HCT116 (cell line): ENCODE measurements around the gene MAGEA9.

Experiments
- CTCF ChIP-seq, 3 experiments: fragments of 200-600 bp in 1 of 3; sonication (generic) in 1 of 3; IDR thresholded peaks in 2 of 3; conservative IDR thresholded peaks in 1 of 3; 2 replicates each; pipeline ENCODE4 v1.5.1; 2012 to 2017; ENCODE audit warnings: low read depth in 2 of 3, low read length in 2 of 3, antibody characterized with exemption in 1 of 3, borderline replicate concordance in 1 of 3, control low read depth in 1 of 3, mild to moderate bottlenecking in 1 of 3, mixed read lengths in 1 of 3, mixed run types in 1 of 3, moderate library complexity in 1 of 3; ENCODE audit not compliant: insufficient read depth in 1 of 3
- EGR1 ChIP-seq: IDR thresholded peaks from 2 replicates; pipeline ENCODE4 v1.6.1; 2012; ENCODE audit warnings: low read depth
- POLR2A ChIP-seq: IDR thresholded peaks from 2 replicates; pipeline ENCODE4 v1.7.0; 2011; ENCODE audit warnings: borderline replicate concordance; ENCODE audit not compliant: insufficient read depth, insufficient read length; ENCODE audit errors: extremely low read depth
- POLR2AphosphoS5 ChIP-seq: IDR thresholded peaks from 2 replicates; pipeline ENCODE4 v1.6.1; 2011; ENCODE audit warnings: mild to moderate bottlenecking, low read depth, low read length, moderate library complexity
- SIN3A ChIP-seq: IDR thresholded peaks from 2 replicates; pipeline ENCODE4 v1.6.1; 2012; ENCODE audit warnings: low read depth
- SP1 ChIP-seq: IDR thresholded peaks from 2 replicates; pipeline ENCODE4 v1.6.1; 2012; ENCODE audit warnings: low read depth

GRCh38 chrX:149825424-149825823 lies 43.7 kb downstream of the MAGEA9 start:
- TF ChIP-seq POLR2AphosphoS5 (no peak), SIN3A (no peak), SP1 (no peak), CTCF (IDR thresholded peaks at IDR 0.05 in 2 of 3, conservative IDR thresholded peaks at IDR 0.05 in 1 of 3; ENCODE audit: borderline replicate concordance in 1 of 3, insufficient read depth in 1 of 3, low read depth in 2 of 3, low read length in 2 of 3) (peak; percentile 41 to 54 (median 42); a peak in 5 of 6 replicates), EGR1 (no peak), POLR2A (no peak)
